SK-N-SH (cell line): ENCODE results near the gene PHF14. TPM values are rescaled to one million over a fixed set of nuclear protein-coding genes. Genes with fewer than 3 reads are reported as not detected.

Experiments
- CTCF ChIA-PET: fragments of 300-600, 350-600 bp; formaldehyde crosslinking; extraction: SDS; loops from one replicate; lab custom pipeline; 2021; lab: Yijun Ruan, JAX
- POLR2A ChIA-PET: fragments of 350-600 bp; sonication (Branson Sonifier 250); formaldehyde crosslinking; extraction: SDS; loops from one replicate; lab custom pipeline; 2020; ENCODE audit warnings: antibody characterized with exemption, inconsistent platforms; lab: Yijun Ruan, JAX
- DNase-seq: peaks from one replicate; pipeline ENCODE4 v3.0.0; 2012
- H2AFZ ChIP-seq: fragments of 200-600 bp; sonication (generic); 2 replicates; pipeline ENCODE4 v1.8.1; 2016; ENCODE audit warnings: antibody characterized with exemption, mild to moderate bottlenecking, low read depth
- H3F3A ChIP-seq: fragments of 200-600 bp; sonication (generic); replicated peaks from 2 replicates; pipeline ENCODE3; 2016; ENCODE audit warnings: antibody characterized with exemption, mild to moderate bottlenecking; ENCODE audit not compliant: insufficient read depth
- H3K27ac ChIP-seq, 2 experiments: fragments of 200-500 bp in 1 of 2; fragments of 200-600 bp in 1 of 2; sonication (Bioruptor generic) in 1 of 2; sonication (generic), shearing (Covaris generic) in 1 of 2; 2 replicates each; pipeline versions ENCODE4 v1.5.1 to v1.6.1; 2014 to 2016; ENCODE audit warnings: low read depth in 2 of 2, inconsistent platforms in 1 of 2, low read length in 1 of 2, mild to moderate bottlenecking in 1 of 2, mixed read lengths in 1 of 2
- H3K27me3 ChIP-seq: fragments of 200-600 bp; sonication (generic), shearing (Covaris generic); 2 replicates; pipeline ENCODE4 v1.6.1; 2016; ENCODE audit warnings: mixed run types; ENCODE audit not compliant: insufficient read depth
- H3K36me3 ChIP-seq, 2 experiments: fragments of 200-500 bp in 1 of 2; fragments of 200-600 bp in 1 of 2; sonication (Bioruptor generic) in 1 of 2; sonication (generic) in 1 of 2; replicated peaks in 1 of 2; 2 replicates each; pipeline versions ENCODE3 to v1.5.1; 2014 to 2016; ENCODE audit warnings: low read length in 1 of 2, mild to moderate bottlenecking in 1 of 2; ENCODE audit not compliant: insufficient read depth in 2 of 2, control insufficient read depth in 1 of 2
- H3K4me1 ChIP-seq, 2 experiments: fragments of 200-500 bp in 1 of 2; fragments of 200-600 bp in 1 of 2; sonication (Bioruptor generic) in 1 of 2; sonication (generic), shearing (Covaris generic) in 1 of 2; 2 replicates each; pipeline versions ENCODE4 v1.5.1 to v1.6.1; 2014 to 2016; ENCODE audit warnings: low read depth in 1 of 2, low read length in 1 of 2, mixed run types in 1 of 2; ENCODE audit not compliant: insufficient read depth in 2 of 2, control insufficient read depth in 1 of 2
- H3K4me2 ChIP-seq: fragments of 200-600 bp; sonication (generic), shearing (Covaris generic); 2 replicates; pipeline ENCODE4 v1.6.1; 2017; ENCODE audit warnings: mixed run types
- H3K4me3 ChIP-seq, 2 experiments: fragments of 200-500 bp in 1 of 2; fragments of 200-600 bp in 1 of 2; sonication (Bioruptor generic) in 1 of 2; sonication (generic), shearing (Covaris generic) in 1 of 2; 2 replicates each; pipeline versions ENCODE4 v1.5.1 to v1.8.1; 2014 to 2016; ENCODE audit warnings: low read depth in 2 of 2, inconsistent platforms in 1 of 2, low read length in 1 of 2, mild to moderate bottlenecking in 1 of 2, mixed read lengths in 1 of 2, moderate library complexity in 1 of 2
- H3K79me2 ChIP-seq: fragments of 200-600 bp; sonication (generic); 2 replicates; pipeline ENCODE4 v1.8.1; 2017; ENCODE audit warnings: mild to moderate bottlenecking; ENCODE audit not compliant: insufficient read depth
- H3K9ac ChIP-seq: fragments of 200-600 bp; sonication (generic); 2 replicates; pipeline ENCODE4 v1.6.1; 2017; ENCODE audit warnings: mixed run types
- H3K9me2 ChIP-seq: fragments of 200-600 bp; sonication (generic); 2 replicates; pipeline ENCODE4 v1.6.1; 2017; ENCODE audit warnings: mixed run types
- H3K9me3 ChIP-seq: fragments of 200-600 bp; sonication (generic); 2 replicates; pipeline ENCODE4 v1.6.1; 2017; ENCODE audit warnings: mixed run types, mild to moderate bottlenecking, moderate library complexity
- H4K20me1 ChIP-seq: fragments of 200-600 bp; sonication (generic); 2 replicates; pipeline ENCODE4 v1.6.1; 2017; ENCODE audit warnings: mild to moderate bottlenecking, mixed run types; ENCODE audit not compliant: insufficient read depth
- EP300 ChIP-seq, 2 experiments: IDR thresholded peaks; 2 replicates each; pipeline versions ENCODE4 v1.4.0 to v1.6.1; 2012; ENCODE audit warnings: borderline replicate concordance in 1 of 2, low read depth in 1 of 2, low read length in 1 of 2
- FOSL2 ChIP-seq: IDR thresholded peaks from 2 replicates; pipeline ENCODE4 v1.4.0; 2012; ENCODE audit warnings: low read depth, mild to moderate bottlenecking, moderate library complexity, borderline replicate concordance
- FOXM1 ChIP-seq: IDR thresholded peaks from 2 replicates; pipeline ENCODE4 v1.4.0; 2012; ENCODE audit warnings: low read depth, mild to moderate bottlenecking
- GATA2 ChIP-seq: sonication (generic); formaldehyde crosslinking; IDR thresholded peaks from 2 replicates; pipeline ENCODE4 v1.5.0; 2020; ENCODE audit warnings: mild to moderate bottlenecking, missing genetic modification reagents
- MEF2A ChIP-seq: IDR thresholded peaks from 2 replicates; pipeline ENCODE4 v1.4.0; 2012; ENCODE audit warnings: low read depth, borderline replicate concordance
- POLR2AphosphoS5 ChIP-seq: IDR thresholded peaks from 2 replicates; pipeline ENCODE4 v1.6.1; 2012; ENCODE audit warnings: low read depth, low read length
- TAF1 ChIP-seq: IDR thresholded peaks from 2 replicates; pipeline ENCODE4 v1.6.1; 2012; ENCODE audit warnings: low read depth, mild to moderate bottlenecking, low read length, moderate library complexity, borderline replicate concordance
- TEAD4 ChIP-seq: IDR thresholded peaks from 2 replicates; pipeline ENCODE4 v1.4.0; 2012; ENCODE audit warnings: mild to moderate bottlenecking, borderline replicate concordance; ENCODE audit not compliant: insufficient read depth
- WGBS: methylation state at CpG from one replicate; pipeline ENCODE4 v1.1.6; 2017; ENCODE audit warnings: low lambda C conversion rate; 5-methylcytosine and 5-hydroxymethylcytosine counted together
- polyA plus RNA-seq, 3 experiments: library from polyadenylated mRNA; depleted of rRNA; stranded (reverse); fragments of >200 nt; gene quantifications; 2 replicates each; pipeline ENCODE4 v1.2.3, GENCODE V29; 2012
- TF ChIP-seq, protein P1 (sequence below): IDR thresholded peaks from 2 replicates; pipeline ENCODE4 v1.4.0; 2012; ENCODE audit warnings: low read depth
- TF ChIP-seq, protein P2 (sequence below): IDR thresholded peaks from 2 replicates; pipeline ENCODE4 v1.4.0; 2012; ENCODE audit warnings: low read depth, borderline replicate concordance
- TF ChIP-seq, protein P3 (sequence below): fragments of 200-600 bp; sonication (generic); IDR thresholded peaks from 2 replicates; pipeline ENCODE4 v1.6.1; 2017; ENCODE audit warnings: antibody characterized with exemption, mild to moderate bottlenecking, moderate library complexity

Gene PHF14
- polyA plus RNA-seq, 1 of the 3 experiments (the other 2 are of a cell fraction) = 19.2 TPM

DNA sequence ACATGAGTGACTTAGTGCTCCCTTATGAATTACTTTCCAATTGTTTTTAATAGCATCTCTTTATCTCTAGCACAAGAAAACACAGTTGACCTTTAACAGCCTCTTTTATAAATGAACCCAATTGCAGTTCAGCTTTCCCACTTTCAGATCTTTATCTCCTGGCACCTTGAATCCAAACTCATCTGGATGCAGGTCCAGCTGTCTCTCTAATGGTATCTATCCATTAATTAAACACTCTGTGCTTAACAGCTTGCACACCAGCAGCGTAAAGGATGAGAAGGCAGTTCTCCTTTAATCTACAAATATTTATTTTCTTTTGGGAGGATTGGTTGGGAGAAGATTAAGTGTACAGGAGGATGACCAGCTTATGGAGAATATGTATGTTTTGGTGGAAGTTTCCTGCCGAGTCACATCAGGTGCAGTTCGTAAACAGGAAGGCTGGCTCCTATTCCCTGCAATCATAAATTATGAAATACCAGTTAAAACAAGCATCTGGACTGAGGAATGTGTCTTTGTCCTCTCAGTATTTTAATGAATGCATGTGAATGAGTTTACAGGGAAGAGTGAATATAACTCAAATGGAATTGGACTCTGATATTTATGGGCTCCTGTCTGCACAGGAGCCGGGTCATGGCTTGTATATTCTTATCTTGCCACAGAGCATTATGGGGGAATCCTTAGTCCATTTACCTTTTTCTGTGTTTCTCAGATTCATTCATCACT, 232.7 kb downstream of the PHF14 start:
- Histone ChIP-seq H2AFZ (no peak overlapping the region), H4K20me1 (no peaks in the 10 kb centered on the region), H3K27me3 (no peaks in the 10 kb centered on the region), H3K36me3 (no peaks in the 10 kb centered on the region), H3K9me3 (no peaks in the 10 kb centered on the region), H3K4me3 (no peak overlapping the region), H3K4me2 (no peak overlapping the region), H3K9ac (no peak overlapping the region), H3F3A (no peaks in the 10 kb centered on the region), H3K79me2 (no peaks in the 10 kb centered on the region), H3K9me2 (no peaks in the 10 kb centered on the region), H3K27ac (peak overlapping the region in 1 of 2 experiments; percentile 39; a peak in 1 of 4 replicates), H3K4me1 (peaks cover 0 to 25% of the 10 kb centered on the region in 2 experiments; a peak in 2 of 4 replicates)
- 60% methylated on average over 4 of the region's 4 CpGs for WGBS
- POLR2A ChIA-PET = no interaction called here
- DNase-seq = no peak
- TF ChIP-seq, protein P1, sequence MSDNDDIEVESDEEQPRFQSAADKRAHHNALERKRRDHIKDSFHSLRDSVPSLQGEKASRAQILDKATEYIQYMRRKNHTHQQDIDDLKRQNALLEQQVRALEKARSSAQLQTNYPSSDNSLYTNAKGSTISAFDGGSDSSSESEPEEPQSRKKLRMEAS = no peak
- TF ChIP-seq FOXM1 = no peak
- TF ChIP-seq GATA2 (CRISPR knock-in tag) = peak; percentile 69
- TF ChIP-seq EP300 (IDR thresholded peaks at IDR 0.05; ENCODE audit: borderline replicate concordance in 1 of 2, low read depth in 1 of 2, low read length in 1 of 2) = peak in 1 of 2 experiments; percentile 16; a peak in 1 of 4 replicates
- no peak for TF ChIP-seq TEAD4
- TF ChIP-seq MEF2A = no peak
- TF ChIP-seq TAF1 = no peak
- TF ChIP-seq, protein P2, sequence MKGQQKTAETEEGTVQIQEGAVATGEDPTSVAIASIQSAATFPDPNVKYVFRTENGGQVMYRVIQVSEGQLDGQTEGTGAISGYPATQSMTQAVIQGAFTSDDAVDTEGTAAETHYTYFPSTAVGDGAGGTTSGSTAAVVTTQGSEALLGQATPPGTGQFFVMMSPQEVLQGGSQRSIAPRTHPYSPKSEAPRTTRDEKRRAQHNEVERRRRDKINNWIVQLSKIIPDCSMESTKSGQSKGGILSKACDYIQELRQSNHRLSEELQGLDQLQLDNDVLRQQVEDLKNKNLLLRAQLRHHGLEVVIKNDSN = no peak
- TF ChIP-seq FOSL2 = no peak
- CTCF ChIA-PET = interaction anchor here (1.0 kb wide), 2 partner anchors 9 to 166 kb away, joined by 3 read pairs; no protein-coding TSS in a partner anchor

DNA sequence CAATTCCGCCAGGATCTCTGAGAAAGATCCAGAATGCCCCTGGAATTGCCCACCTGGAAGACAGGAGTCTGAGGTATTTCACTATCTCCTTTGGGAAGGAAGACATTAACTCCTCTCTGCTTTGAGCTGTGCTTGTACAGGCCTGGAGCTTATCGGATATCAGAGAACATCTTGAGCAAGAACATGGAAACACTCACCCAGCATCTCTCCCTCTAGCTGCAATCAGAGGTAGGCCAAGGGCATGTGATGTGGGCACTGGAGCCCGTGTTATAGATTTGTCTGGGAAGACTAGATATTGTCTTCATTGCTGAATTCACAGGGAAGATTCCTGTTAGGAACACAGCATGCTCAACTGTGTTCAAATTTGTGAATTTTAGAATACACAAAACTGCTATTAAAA, 233.9 kb downstream of the PHF14 start:
- Histone ChIP-seq H3K4me1 (peaks cover 0 to 27% of the 10 kb centered on the region in 2 experiments; a peak in 2 of 4 replicates), H2AFZ (no peak overlapping the region), H3K27ac (no peak overlapping the region), H3K36me3 (no peaks in the 10 kb centered on the region), H3K9me3 (no peaks in the 10 kb centered on the region), H3K4me3 (no peak overlapping the region), H3K79me2 (no peaks in the 10 kb centered on the region), H3F3A (no peaks in the 10 kb centered on the region), H3K4me2 (no peak overlapping the region), H3K27me3 (no peaks in the 10 kb centered on the region), H4K20me1 (no peaks in the 10 kb centered on the region), H3K9ac (no peak overlapping the region), H3K9me2 (no peaks in the 10 kb centered on the region)
- ChIA-PET CTCF (interaction anchor here (0.6 to 1.2 kb wide), 4 partner anchors 9 to 168 kb away, joined by 3 read pairs; no protein-coding TSS in a partner anchor), POLR2A (no interaction called here)
- no peak for DNase-seq
- TF ChIP-seq POLR2AphosphoS5 = no peak
- TF ChIP-seq, protein P3, sequence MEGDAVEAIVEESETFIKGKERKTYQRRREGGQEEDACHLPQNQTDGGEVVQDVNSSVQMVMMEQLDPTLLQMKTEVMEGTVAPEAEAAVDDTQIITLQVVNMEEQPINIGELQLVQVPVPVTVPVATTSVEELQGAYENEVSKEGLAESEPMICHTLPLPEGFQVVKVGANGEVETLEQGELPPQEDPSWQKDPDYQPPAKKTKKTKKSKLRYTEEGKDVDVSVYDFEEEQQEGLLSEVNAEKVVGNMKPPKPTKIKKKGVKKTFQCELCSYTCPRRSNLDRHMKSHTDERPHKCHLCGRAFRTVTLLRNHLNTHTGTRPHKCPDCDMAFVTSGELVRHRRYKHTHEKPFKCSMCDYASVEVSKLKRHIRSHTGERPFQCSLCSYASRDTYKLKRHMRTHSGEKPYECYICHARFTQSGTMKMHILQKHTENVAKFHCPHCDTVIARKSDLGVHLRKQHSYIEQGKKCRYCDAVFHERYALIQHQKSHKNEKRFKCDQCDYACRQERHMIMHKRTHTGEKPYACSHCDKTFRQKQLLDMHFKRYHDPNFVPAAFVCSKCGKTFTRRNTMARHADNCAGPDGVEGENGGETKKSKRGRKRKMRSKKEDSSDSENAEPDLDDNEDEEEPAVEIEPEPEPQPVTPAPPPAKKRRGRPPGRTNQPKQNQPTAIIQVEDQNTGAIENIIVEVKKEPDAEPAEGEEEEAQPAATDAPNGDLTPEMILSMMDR = peak; percentile 9; the same call in 1 of the 2 replicates
- WGBS = 87% methylated on average over 3 of the region's 3 CpGs
